WTC11 (cell line): ENCODE data around the gene SLC35G3. TPM values are rescaled to one million over a fixed set of nuclear protein-coding genes. Genes with fewer than 3 reads are reported as not detected.
"Not testable (repeated sequence)": the region's sequence is repeated elsewhere in the genome, so short reads cannot be mapped to it uniquely, and the experiment has no call there.

ENCODE experiments used
- ATAC-seq: fragments of 200-7000 bp; cut with Tn5 transposase; 2 replicates; pipeline ENCODE4 v1.10.0; 2021; ENCODE audit warnings: mild to moderate bottlenecking, moderate library complexity
- CTCF ChIA-PET: fragments of 300-600 bp; sonication (Branson Sonifier 250); formaldehyde crosslinking; loops from one replicate; lab custom pipeline; 2021; ENCODE audit warnings: antibody characterized with exemption; lab: Charles Lee
- POLR2A ChIA-PET: fragments of 350-600 bp; sonication (Branson Sonifier 250); formaldehyde crosslinking; loops from one replicate; lab custom pipeline; 2021; ENCODE audit warnings: antibody characterized with exemption; lab: Charles Lee
- DNase-seq: peaks from one replicate; pipeline ENCODE4 v3.0.0; 2021; ENCODE audit warnings: low spot score
- H3K27ac Mint-ChIP-seq: 2 replicates; pipeline ENCODE4 v1.8.0; 2021; ENCODE audit warnings: mixed read lengths
- H3K27me3 Mint-ChIP-seq: 2 replicates; pipeline ENCODE4 v1.8.0; 2021; ENCODE audit warnings: low read depth, mild to moderate bottlenecking, moderate library complexity, mixed read lengths
- H3K36me3 Mint-ChIP-seq: 2 replicates; pipeline ENCODE4 v1.8.0; 2021; ENCODE audit warnings: mixed read lengths
- H3K4me1 Mint-ChIP-seq: 2 replicates; pipeline ENCODE4 v1.8.0; 2022; ENCODE audit warnings: mixed read lengths
- H3K4me3 Mint-ChIP-seq: 2 replicates; pipeline ENCODE4 v1.8.0; 2021; ENCODE audit warnings: mild to moderate bottlenecking, moderate library complexity, mixed read lengths
- H3K9me3 Mint-ChIP-seq: 2 replicates; pipeline ENCODE4 v1.8.0; 2021; ENCODE audit warnings: mixed read lengths
- ARID4B ChIP-seq: sonication (generic); formaldehyde crosslinking; IDR thresholded peaks from 2 replicates; pipeline ENCODE4 v1.8.0; 2023; ENCODE audit warnings: missing genetic modification reagents, mild to moderate bottlenecking, borderline replicate concordance
- ATF1 ChIP-seq: sonication (generic); formaldehyde crosslinking; IDR thresholded peaks from 2 replicates; pipeline ENCODE4 v1.8.1; 2023; ENCODE audit warnings: mild to moderate bottlenecking, moderate library complexity, missing genetic modification reagents
- CBFB ChIP-seq: sonication (generic); formaldehyde crosslinking; IDR thresholded peaks from 2 replicates; pipeline ENCODE4 v1.8.1; 2022; ENCODE audit warnings: mild to moderate bottlenecking, low read depth, missing genetic modification reagents
- CDX4 ChIP-seq: fragments of 250-450 bp; sonication (Bioruptor Pico); IDR thresholded peaks from 2 replicates; pipeline ENCODE4 v1.9.0; 2021; ENCODE audit warnings: moderate library complexity, mild to moderate bottlenecking, inconsistent platforms, borderline replicate concordance
- ELF4 ChIP-seq: sonication (generic); formaldehyde crosslinking; IDR thresholded peaks from 2 replicates; pipeline ENCODE4 v1.8.1; 2022; ENCODE audit warnings: low read depth, mild to moderate bottlenecking, moderate library complexity, missing genetic modification reagents
- NFYB ChIP-seq: sonication (generic); formaldehyde crosslinking; conservative IDR thresholded peaks from 2 replicates; pipeline ENCODE4 v1.8.0; 2022; ENCODE audit warnings: low read depth, missing genetic modification reagents
- PRRX2 ChIP-seq: fragments of 250-450 bp; sonication (Bioruptor Pico); IDR thresholded peaks from 2 replicates; pipeline ENCODE4 v1.8.0; 2021; ENCODE audit warnings: mild to moderate bottlenecking
- RORB ChIP-seq: fragments of 250-450 bp; sonication (Bioruptor Pico); IDR thresholded peaks from 2 replicates; pipeline ENCODE4 v1.9.0; 2021; ENCODE audit warnings: mild to moderate bottlenecking
- SMAD3 ChIP-seq: sonication (generic); formaldehyde crosslinking; IDR thresholded peaks from 2 replicates; pipeline ENCODE4 v1.8.0; 2022; ENCODE audit warnings: missing genetic modification reagents, mild to moderate bottlenecking, borderline replicate concordance
- SOX15 ChIP-seq: fragments of 250-450 bp; sonication (Bioruptor Pico); IDR thresholded peaks from 2 replicates; pipeline ENCODE4 v1.9.0; 2021; ENCODE audit warnings: mild to moderate bottlenecking
- TEAD1 ChIP-seq: sonication (generic); formaldehyde crosslinking; IDR thresholded peaks from 2 replicates; pipeline ENCODE4 v1.8.0; 2022; ENCODE audit warnings: mild to moderate bottlenecking, missing genetic modification reagents
- ZNF396 ChIP-seq: fragments of 250-450 bp; sonication (Bioruptor Pico); IDR thresholded peaks from 2 replicates; pipeline ENCODE4 v1.8.0; 2021; ENCODE audit warnings: mild to moderate bottlenecking, moderate library complexity, borderline replicate concordance
- total RNA-seq: library from RNA; stranded (reverse); gene quantifications from 3 replicates; pipeline ENCODE4 v1.2.3, GENCODE V29; 2021
- TF ChIP-seq, protein P1 (sequence below): sonication (generic); formaldehyde crosslinking; IDR thresholded peaks from 2 replicates; pipeline ENCODE4 v1.8.1; 2023; ENCODE audit warnings: mild to moderate bottlenecking, missing genetic modification reagents, moderate library complexity
- TF ChIP-seq, protein P2 (sequence below): sonication (generic); formaldehyde crosslinking; IDR thresholded peaks from 2 replicates; pipeline ENCODE4 v1.8.1; 2023; ENCODE audit warnings: mild to moderate bottlenecking, missing genetic modification reagents, moderate library complexity

SLC35G3 gene
- total RNA-seq, 1 experiment from 2014 or later, result not detected

DNA sequence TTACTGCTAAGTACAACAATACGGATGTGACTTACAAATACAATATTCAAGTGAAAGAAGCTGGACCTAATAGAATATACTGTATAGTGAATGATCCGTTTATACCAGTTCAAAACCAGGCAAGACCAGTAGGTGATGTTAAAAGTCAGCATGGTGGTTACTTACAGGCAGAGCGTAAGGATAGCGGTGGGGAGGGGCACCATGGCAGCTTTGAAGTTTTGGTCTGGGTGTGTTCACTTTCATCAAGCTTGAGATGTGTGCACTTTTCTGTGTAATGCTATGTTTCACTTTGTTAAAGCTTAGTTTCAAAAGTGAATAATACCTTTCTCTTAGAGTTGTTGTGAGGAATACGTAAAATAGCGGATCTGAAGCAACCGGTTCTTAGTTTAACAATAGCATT, 16.5 kb upstream of the SLC35G3 start:
- Mint-ChIP-seq H3K27ac (no peak overlapping the region), H3K27me3 (peaks cover 32% of the 10 kb centered on the region), H3K4me1 (peaks cover 2% of the 10 kb centered on the region), H3K4me3 (no peak overlapping the region), H3K9me3 (peaks cover 3% of the 10 kb centered on the region), H3K36me3 (no peaks in the 10 kb centered on the region)
- POLR2A ChIA-PET, result interaction anchor here (0.6 kb wide), 1 partner anchor 88 kb away, joined by 4 read pairs; no protein-coding TSS in a partner anchor
- ATAC-seq (no peak), DNase-seq (no peak)
- TF ChIP-seq CBFB (no peak), SMAD3 (CRISPR knock-in tag) (no peak), ELF4 (CRISPR knock-in tag) (no peak), TEAD1 (CRISPR knock-in tag) (no peak), ARID4B (CRISPR knock-in tag) (no peak)
- CTCF ChIA-PET, result no interaction called here

- H3K27ac Mint-ChIP-seq, POLR2A ChIA-PET, H3K4me1 Mint-ChIP-seq, H3K4me3 Mint-ChIP-seq, DNase-seq, ATAC-seq, CTCF ChIA-PET: not testable (repeated sequence)
- H3K9me3 Mint-ChIP-seq, result peaks cover 61% of the 10 kb centered on the region
- peaks cover 45% of the 10 kb centered on the region for H3K27me3 Mint-ChIP-seq
- peaks cover 18% of the 10 kb centered on the region for H3K36me3 Mint-ChIP-seq
Measured at GRCh38 chr17:35202582-35202981, 8.4 kb upstream of the SLC35G3 start.

- H3K4me1 Mint-ChIP-seq, CTCF ChIA-PET, H3K4me3 Mint-ChIP-seq, POLR2A ChIA-PET, DNase-seq, H3K27ac Mint-ChIP-seq, ATAC-seq: not testable (repeated sequence)
- H3K27me3 Mint-ChIP-seq, result peaks cover 16% of the 10 kb centered on the region
- H3K36me3 Mint-ChIP-seq, result peaks cover 25% of the 10 kb centered on the region
- H3K9me3 Mint-ChIP-seq, result peaks cover 32% of the 10 kb centered on the region
Measured at GRCh38 chr17:35195062-35195461, 869 bp upstream of the SLC35G3 start.

DNA sequence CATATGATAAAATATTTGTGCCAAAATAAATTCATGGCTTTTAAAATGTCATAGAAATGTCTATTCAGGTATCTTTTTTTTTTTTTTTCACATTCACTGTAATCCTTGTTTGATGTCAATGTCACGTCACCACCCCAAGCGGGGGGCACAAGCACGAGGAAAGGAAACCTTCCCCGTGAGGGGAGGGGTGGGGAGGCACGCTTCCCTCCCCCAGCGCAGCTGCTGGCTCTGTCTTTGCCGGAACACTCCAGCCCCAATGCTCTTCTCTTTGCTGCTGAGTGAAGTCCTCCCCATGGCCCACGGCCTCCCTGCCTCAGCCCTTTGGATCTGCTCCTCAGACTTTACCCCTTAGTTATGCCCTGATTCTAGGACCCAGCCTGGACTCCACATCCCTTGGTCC, 1.5 kb downstream of the SLC35G3 start:
- Mint-ChIP-seq H3K9me3 (peaks cover 26% of the 10 kb centered on the region), H3K4me3 (no peak overlapping the region), H3K27ac (no peak overlapping the region), H3K27me3 (peaks cover 13% of the 10 kb centered on the region), H3K4me1 (no peaks in the 10 kb centered on the region), H3K36me3 (peaks cover 17% of the 10 kb centered on the region)
- ATAC-seq (no peak), DNase-seq (no peak)
- TF ChIP-seq PRRX2 (CRISPR knock-in tag), result no peak
- TF ChIP-seq ZNF396 (CRISPR knock-in tag), result no peak
- no peak for TF ChIP-seq RORB (CRISPR knock-in tag)
- POLR2A ChIA-PET, result interaction anchor here (0.6 kb wide), 1 partner anchor 341 kb away, joined by 4 read pairs; no protein-coding TSS in a partner anchor
- CTCF ChIA-PET, result interaction anchor here (0.7 kb wide), 2 partner anchors 162 to 342 kb away, joined by 3 read pairs; no protein-coding TSS in a partner anchor

DNA sequence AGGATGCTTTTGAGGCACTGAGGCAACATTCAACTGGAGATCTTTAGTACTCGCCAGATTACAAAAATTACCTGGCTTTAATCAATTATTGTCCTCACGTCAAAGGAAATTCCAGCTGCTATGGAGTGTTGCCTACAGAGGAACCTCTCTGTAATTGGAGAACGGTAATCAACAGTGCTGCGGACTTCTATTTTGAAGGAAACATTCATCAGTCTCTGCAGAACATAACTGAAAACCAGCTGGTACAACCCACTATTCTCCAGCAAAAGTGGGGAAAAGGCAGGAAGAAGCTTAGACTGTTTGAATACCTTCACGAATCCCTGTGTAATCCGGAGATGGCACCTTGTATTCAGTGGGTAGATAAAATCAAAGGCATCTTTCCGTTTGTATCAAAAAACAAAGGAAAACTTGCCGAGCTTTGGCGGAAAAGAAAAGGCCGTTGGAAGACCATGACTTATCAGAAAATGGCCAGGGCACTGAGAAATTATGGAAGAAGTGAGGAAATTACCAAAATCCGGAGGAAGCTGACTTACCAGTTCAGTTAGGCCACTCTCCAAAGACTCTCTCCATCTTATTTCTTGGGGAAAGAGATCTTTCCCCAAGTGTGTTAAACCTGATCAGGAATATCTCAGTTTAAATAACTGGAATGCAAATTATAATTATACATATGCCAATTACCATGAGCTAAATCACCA, 3.0 kb downstream of the SLC35G3 start:
- no peak for TF ChIP-seq TEAD1 (CRISPR knock-in tag)
- TF ChIP-seq, protein P1, sequence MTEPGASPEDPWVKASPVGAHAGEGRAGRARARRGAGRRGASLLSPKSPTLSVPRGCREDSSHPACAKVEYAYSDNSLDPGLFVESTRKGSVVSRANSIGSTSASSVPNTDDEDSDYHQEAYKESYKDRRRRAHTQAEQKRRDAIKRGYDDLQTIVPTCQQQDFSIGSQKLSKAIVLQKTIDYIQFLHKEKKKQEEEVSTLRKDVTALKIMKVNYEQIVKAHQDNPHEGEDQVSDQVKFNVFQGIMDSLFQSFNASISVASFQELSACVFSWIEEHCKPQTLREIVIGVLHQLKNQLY (CRISPR knock-in tag), result no peak
- no peak for TF ChIP-seq CDX4 (CRISPR knock-in tag)
- TF ChIP-seq NFYB (CRISPR knock-in tag), result no peak
- TF ChIP-seq CBFB, result no peak
- TF ChIP-seq, protein P2, sequence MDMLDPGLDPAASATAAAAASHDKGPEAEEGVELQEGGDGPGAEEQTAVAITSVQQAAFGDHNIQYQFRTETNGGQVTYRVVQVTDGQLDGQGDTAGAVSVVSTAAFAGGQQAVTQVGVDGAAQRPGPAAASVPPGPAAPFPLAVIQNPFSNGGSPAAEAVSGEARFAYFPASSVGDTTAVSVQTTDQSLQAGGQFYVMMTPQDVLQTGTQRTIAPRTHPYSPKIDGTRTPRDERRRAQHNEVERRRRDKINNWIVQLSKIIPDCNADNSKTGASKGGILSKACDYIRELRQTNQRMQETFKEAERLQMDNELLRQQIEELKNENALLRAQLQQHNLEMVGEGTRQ, result no peak
- no peak for TF ChIP-seq SOX15 (CRISPR knock-in tag)
- TF ChIP-seq ATF1 (CRISPR knock-in tag), result no peak
- Mint-ChIP-seq H3K36me3 (peaks cover 8% of the 10 kb centered on the region), H3K27me3 (peaks cover 13% of the 10 kb centered on the region), H3K4me3 (no peak overlapping the region), H3K4me1 (no peaks in the 10 kb centered on the region), H3K27ac (no peak overlapping the region), H3K9me3 (peaks cover 17% of the 10 kb centered on the region)
- CTCF ChIA-PET, result no interaction called here
- POLR2A ChIA-PET, result no interaction called here
- DNase-seq (no peak), ATAC-seq (no peak)
